Lower lobe of right lung (tissue), 2 donors: ENCODE measurements around the gene CYB5B. TPM values are rescaled to one million over a fixed set of nuclear protein-coding genes. Genes with fewer than 3 reads are reported as not detected.

Source experiments
- ATAC-seq, 2 donors: fragments of 200-7000 bp; cut with Tn5 transposase; one replicate each; pipeline ENCODE4 v1.9.1; 2020 to 2022; ENCODE audit warnings: mild to moderate bottlenecking in 2 of 2, moderate library complexity in 2 of 2
- DNase-seq: peaks from one replicate; pipeline ENCODE4 v3.0.0-alpha.2; 2020
- H3K27ac ChIP-seq: fragments of 200-600 bp; one replicate; pipeline ENCODE4 v1.8.0; 2022
- H3K27me3 ChIP-seq: fragments of 200-600 bp; one replicate; pipeline ENCODE4 v1.8.0; 2022; ENCODE audit warnings: low read depth
- H3K36me3 ChIP-seq: fragments of 200-600 bp; one replicate; pipeline ENCODE4 v1.8.0; 2022; ENCODE audit warnings: mild to moderate bottlenecking
- H3K4me1 ChIP-seq: fragments of 200-600 bp; one replicate; pipeline ENCODE4 v1.8.0; 2022
- H3K4me3 ChIP-seq: fragments of 200-600 bp; one replicate; pipeline ENCODE4 v1.8.0; 2022; ENCODE audit warnings: mild to moderate bottlenecking
- H3K9me3 ChIP-seq: fragments of 200-600 bp; one replicate; pipeline ENCODE4 v1.8.0; 2022
- intact Hi-C: fragments of 100-400 bp; cut with DNase I; formaldehyde crosslinking; loops from one replicate; pipeline ENCODE4 v1.11.0; 2022
- long read RNA-seq: library from polyadenylated mRNA; unstranded; transcript quantifications from one replicate; pipeline ENCODE4 v2.0.0, GENCODE V29; 2021
- total RNA-seq: library from RNA; stranded (reverse); fragmentation: NEBNext Ultra II Directional; extraction: Animal tissue kit (Norgen Biotek cat#: 25700); gene quantifications from one replicate; pipeline ENCODE4 v1.2.1, GENCODE V29; 2021
- TF ChIP-seq, protein P1 (sequence below): fragments of 200-600 bp; IDR thresholded peaks from one replicate; pipeline ENCODE4 v1.8.0; 2022; ENCODE audit warnings: antibody characterized with exemption, mild to moderate bottlenecking
- donor health status: DM: no; HTN: yes; CAD: no; lungs with severe emphysema.

CYB5B gene
- 78.2 TPM for total RNA-seq
- long read RNA-seq, full-length matches to known transcripts, result 50 of 55 reads
- long read RNA-seq, partial matches to known transcripts, result 0 of 55 reads
- long read RNA-seq, other reads (novel, unspliced or antisense), result 5 of 55 reads

DNA sequence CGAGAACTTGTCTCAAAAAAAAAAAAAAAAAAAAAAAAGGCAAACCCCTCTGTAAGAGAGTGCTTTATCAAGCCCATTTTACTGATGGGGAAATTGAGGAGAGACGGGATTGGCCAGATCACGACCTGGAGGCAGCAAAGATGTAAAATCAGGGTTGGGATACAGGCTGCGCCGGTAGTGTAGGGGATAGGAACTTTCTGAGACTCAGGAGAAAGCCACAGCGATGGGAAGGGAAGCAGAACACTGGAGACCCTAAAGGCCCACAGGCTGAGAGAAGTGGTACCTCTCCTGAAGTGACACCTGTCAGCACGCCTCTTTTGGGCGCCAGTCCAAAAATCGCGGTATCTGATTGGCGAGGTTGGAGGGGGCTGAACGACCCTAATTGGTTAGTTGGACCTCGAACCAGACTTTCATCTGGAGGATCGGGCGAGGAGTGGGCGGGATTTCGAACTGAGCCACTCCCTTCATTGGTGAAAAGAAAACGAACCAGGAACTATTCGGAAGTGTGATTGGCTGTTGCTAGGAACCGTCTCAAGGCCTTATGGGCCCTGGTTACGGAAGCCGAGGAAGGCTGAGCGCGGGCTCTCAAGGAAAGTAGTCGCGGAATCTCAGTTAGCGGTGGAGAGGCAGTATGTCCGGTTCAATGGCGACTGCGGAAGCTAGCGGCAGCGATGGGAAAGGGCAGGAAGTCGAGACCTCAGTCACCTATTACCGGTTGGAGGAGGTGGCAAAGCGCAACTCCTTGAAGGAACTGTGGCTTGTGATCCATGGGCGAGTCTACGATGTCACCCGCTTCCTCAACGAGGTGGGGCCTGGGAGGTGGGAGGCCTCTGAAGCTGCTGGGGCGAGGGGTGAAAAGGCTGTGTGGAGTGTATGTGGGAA is at the start of gene CYB5B:
CYB5B (plus strand) TSS at position 567 of the 882 bp plus-strand sequence; CDS start at position 632, 65 bp downstream.
- no peaks in the 10 kb centered on the region for H3K9me3 ChIP-seq
- no peaks in the 10 kb centered on the region for H3K27me3 ChIP-seq
- H3K27ac ChIP-seq, result peak within 1 kb of the TSS; percentile 84
- H3K36me3 ChIP-seq, result peaks cover 25% of the 10 kb centered on the region
- intact Hi-C loops, result no loop called here
- TF ChIP-seq, protein P1, sequence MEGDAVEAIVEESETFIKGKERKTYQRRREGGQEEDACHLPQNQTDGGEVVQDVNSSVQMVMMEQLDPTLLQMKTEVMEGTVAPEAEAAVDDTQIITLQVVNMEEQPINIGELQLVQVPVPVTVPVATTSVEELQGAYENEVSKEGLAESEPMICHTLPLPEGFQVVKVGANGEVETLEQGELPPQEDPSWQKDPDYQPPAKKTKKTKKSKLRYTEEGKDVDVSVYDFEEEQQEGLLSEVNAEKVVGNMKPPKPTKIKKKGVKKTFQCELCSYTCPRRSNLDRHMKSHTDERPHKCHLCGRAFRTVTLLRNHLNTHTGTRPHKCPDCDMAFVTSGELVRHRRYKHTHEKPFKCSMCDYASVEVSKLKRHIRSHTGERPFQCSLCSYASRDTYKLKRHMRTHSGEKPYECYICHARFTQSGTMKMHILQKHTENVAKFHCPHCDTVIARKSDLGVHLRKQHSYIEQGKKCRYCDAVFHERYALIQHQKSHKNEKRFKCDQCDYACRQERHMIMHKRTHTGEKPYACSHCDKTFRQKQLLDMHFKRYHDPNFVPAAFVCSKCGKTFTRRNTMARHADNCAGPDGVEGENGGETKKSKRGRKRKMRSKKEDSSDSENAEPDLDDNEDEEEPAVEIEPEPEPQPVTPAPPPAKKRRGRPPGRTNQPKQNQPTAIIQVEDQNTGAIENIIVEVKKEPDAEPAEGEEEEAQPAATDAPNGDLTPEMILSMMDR, result no peak
- peak within 1 kb of the TSS; percentile 85 for H3K4me3 ChIP-seq
- ATAC-seq (peak; percentile 99), DNase-seq (peak; percentile 97)
- peaks cover 17% of the 10 kb centered on the region for H3K4me1 ChIP-seq

DNA sequence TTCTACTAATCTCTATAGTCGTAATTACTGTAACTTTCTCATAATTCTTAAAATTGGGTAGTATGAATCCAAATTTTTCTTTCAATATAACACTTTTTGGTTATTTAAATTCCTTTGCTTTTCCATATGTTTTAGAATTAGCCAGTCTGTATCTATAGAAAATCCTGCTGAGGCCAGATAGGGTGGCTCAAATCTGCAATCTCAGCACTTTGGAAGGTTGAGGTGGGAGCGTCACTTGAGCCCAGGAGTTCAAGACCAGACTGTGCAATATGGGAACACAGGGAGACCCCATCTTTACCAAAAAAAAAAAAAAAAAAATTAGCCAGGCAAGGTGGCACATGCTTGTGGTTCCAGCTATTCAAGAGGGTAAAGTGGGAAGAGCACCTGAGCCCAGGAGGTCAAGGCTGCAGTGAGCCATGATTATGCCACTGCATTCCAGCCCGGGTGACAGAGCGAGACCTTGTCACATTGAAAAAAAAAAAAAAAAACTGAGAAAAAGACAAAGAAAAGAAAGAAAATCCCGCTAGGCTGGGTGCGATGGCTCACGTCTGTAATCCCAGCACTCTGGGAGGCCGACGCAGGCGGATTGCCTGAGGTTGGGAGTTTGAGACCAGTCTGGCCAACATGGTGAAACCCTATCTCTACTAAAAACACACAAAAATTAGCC is 47.9 kb upstream of the CYB5B start:
- H3K27me3 ChIP-seq, result no peaks in the 10 kb centered on the region
- intact Hi-C loops, result no loop called here
- ATAC-seq (no peak), DNase-seq (no peak)
- TF ChIP-seq, protein P1, result no peak
- H3K36me3 ChIP-seq, result peaks cover 70% of the 10 kb centered on the region
- peaks cover 6% of the 10 kb centered on the region for H3K4me1 ChIP-seq
- H3K9me3 ChIP-seq, result no peaks in the 10 kb centered on the region
- H3K27ac ChIP-seq, result no peak overlapping the region
- no peak overlapping the region for H3K4me3 ChIP-seq

DNA sequence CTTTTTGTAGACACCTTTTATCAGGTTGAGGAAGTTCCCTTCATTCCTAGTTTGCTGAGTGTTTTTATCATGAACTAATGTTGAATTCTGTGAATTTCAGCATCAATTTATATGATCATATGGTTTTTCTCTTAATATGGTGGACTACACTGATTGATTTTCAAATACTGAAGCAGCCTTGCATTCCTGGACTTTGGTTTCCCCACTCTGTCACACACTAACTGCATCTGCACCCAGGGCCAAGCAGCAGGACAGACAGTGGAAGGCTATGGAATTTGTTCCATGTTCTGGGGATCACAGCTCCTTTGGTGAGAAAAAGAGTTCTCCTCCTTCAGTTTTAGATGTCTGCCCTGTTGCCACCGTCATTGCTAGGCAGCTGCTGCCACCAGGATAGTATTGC is 46.4 kb upstream of the CYB5B start:
- TF ChIP-seq, protein P1, result no peak
- Histone ChIP-seq H3K4me3 (no peak overlapping the region), H3K9me3 (no peaks in the 10 kb centered on the region), H3K27ac (no peak overlapping the region), H3K4me1 (peaks cover 6% of the 10 kb centered on the region), H3K27me3 (no peaks in the 10 kb centered on the region), H3K36me3 (peaks cover 70% of the 10 kb centered on the region)
- ATAC-seq, result no peak
- no peak for DNase-seq
- intact Hi-C loops, result no loop called here

DNA sequence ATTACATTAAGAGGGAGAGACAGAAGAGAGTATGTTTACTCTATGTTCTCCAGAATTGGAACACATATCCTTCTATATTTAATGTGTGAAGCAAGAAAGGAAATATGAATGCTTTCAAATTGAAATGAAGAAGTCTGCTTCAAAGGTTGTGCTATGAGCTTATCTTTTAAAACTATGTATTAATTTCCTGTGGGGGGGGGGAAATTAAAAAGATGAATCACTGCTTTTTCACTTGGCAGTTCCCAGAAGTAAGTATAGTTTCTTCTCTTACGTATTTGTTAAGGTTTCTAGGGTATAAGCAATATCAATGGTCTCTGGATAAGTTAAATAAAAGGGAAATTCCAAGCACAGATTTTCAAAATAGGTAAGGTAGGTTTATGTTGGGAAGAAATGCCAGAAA is 45.7 kb upstream of the CYB5B start:
- Histone ChIP-seq H3K36me3 (peaks cover 72% of the 10 kb centered on the region), H3K27ac (no peak overlapping the region), H3K27me3 (no peaks in the 10 kb centered on the region), H3K4me1 (peaks cover 6% of the 10 kb centered on the region), H3K4me3 (no peak overlapping the region), H3K9me3 (no peaks in the 10 kb centered on the region)
- intact Hi-C loops, result no loop called here
- DNase-seq (no peak), ATAC-seq (no peak)
- TF ChIP-seq, protein P1, result no peak

GRCh38 chr16:69381231-69381630 is 43.2 kb upstream of the CYB5B start:
- peaks cover 68% of the 10 kb centered on the region for H3K36me3 ChIP-seq
- no peak overlapping the region for H3K27ac ChIP-seq
- H3K4me3 ChIP-seq, result no peak overlapping the region
- TF ChIP-seq, protein P1, result no peak
- no peak for ATAC-seq
- peaks cover 16% of the 10 kb centered on the region for H3K4me1 ChIP-seq
- DNase-seq, result no peak
- no peaks in the 10 kb centered on the region for H3K9me3 ChIP-seq
- no peaks in the 10 kb centered on the region for H3K27me3 ChIP-seq
- intact Hi-C loops, result no loop called here
